Esophagus (tissue), 2 donors: Measurements from ENCODE around the gene AFMID. TPM values are rescaled to one million over a fixed set of nuclear protein-coding genes. Genes with fewer than 3 reads are reported as not detected.
"Not testable (repeated sequence)": the region's sequence is repeated elsewhere in the genome, so short reads cannot be mapped to it uniquely, and the experiment has no call there.

Experiments used
- H3K27ac ChIP-seq, 2 donors: one replicate each; pipeline ENCODE4 v1.5.1; 2013; ENCODE audit warnings: low read depth in 2 of 2, mild to moderate bottlenecking in 2 of 2, inconsistent platforms in 1 of 2, low read length in 1 of 2, moderate library complexity in 1 of 2
- H3K27me3 ChIP-seq, 2 donors: one replicate each; pipeline ENCODE4 v1.6.1; 2013; ENCODE audit warnings: low read length in 2 of 2, control low read depth in 1 of 2, mild to moderate bottlenecking in 1 of 2; ENCODE audit not compliant: insufficient read depth in 2 of 2, control insufficient read depth in 1 of 2
- H3K36me3 ChIP-seq, 2 donors: one replicate each; pipeline ENCODE4 v1.6.1; 2013; ENCODE audit warnings: low read length in 1 of 2; ENCODE audit not compliant: control insufficient read depth in 2 of 2, insufficient read depth in 2 of 2
- H3K4me1 ChIP-seq, 2 donors: one replicate each; pipeline ENCODE4 v1.6.1; 2013; ENCODE audit warnings: low read length in 1 of 2; ENCODE audit not compliant: control insufficient read depth in 2 of 2, insufficient read depth in 2 of 2
- H3K4me3 ChIP-seq, 2 donors: one replicate each; pipeline ENCODE4 v1.5.1; 2013; ENCODE audit warnings: low read length in 2 of 2, mild to moderate bottlenecking in 2 of 2, low read depth in 1 of 2, moderate library complexity in 1 of 2
- H3K9me3 ChIP-seq, 2 donors: one replicate each; pipeline ENCODE4 v1.6.1; 2013; ENCODE audit warnings: mild to moderate bottlenecking in 2 of 2, low read depth in 1 of 2, low read length in 1 of 2, moderate library complexity in 1 of 2; ENCODE audit not compliant: control insufficient read depth in 2 of 2, insufficient read depth in 1 of 2
- WGBS, 2 donors: extraction: QIAGEN DNeasy Blood & Tissue Kit; methylation state at CpG; one replicate each; pipeline ENCODE4 v1.1.7; 2013; 5-methylcytosine and 5-hydroxymethylcytosine counted together
- polyA plus RNA-seq, 2 donors: library from polyadenylated mRNA; stranded (reverse); fragments of 200-250 nt; gene quantifications; one replicate each; pipeline ENCODE4 v1.2.3, GENCODE V29; 2013
- donor health status: healthy with polysubstance abuse.
- donor health status: Bipolar disorder and iron deficiency.

Gene AFMID, protein sequence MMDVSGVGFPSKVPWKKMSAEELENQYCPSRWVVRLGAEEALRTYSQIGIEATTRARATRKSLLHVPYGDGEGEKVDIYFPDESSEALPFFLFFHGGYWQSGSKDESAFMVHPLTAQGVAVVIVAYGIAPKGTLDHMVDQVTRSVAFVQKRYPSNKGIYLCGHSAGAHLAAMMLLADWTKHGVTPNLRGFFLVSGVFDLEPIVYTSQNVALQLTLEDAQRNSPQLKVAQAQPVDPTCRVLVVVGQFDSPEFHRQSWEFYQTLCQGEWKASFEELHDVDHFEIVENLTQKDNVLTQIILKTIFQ
- polyA plus RNA-seq = 10 to 100 TPM; 18.4 to 20.7 TPM

DNA sequence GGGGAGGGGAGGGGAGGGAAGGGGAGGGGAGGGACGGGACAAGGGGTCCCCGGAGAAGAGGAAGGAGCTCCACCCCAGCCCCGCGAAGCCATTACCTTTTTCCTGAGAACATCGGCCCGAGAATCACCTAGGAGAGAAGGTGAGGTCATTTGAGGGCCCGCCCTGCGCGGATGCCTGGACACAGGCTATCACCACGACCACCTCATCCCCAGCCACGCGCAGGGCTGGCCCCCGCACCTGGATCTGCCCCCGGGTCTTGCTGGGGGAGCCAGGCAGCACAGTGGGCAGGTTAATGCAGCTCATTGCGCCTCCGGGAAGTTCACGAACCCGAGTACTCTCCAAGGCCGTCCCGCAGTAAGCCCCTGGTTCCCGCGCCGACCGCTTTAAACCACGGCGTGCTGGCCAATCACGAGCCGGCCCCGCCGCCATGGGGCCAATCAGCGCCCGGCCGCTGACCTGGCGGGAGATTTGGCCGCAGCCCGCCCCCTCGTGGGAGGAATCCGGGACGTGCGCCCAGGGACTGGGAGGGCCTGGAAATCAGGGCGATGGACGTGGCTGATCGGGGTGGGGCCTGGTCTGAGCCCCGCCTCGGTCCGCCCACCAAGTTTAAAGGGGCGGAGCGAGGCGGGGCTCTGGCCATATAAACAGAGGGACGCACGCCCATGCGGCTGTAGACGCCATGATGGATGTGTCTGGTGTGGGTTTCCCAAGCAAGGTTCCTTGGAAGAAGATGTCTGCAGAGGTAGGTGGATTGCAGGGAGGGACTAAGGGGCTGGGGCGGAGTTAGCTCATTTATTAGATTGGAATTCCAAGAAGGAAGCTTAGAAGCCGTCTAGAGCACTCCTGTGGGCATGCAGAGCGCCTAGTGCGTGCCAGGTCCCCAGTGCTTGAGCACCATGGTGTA, at the start of gene AFMID, which contains the start of gene TK1:
TSS of gene AFMID (plus strand) at position 671 of the 904 bp plus-strand sequence. CDS start at position 680, 9 bp downstream.
TSS of gene TK1 (minus strand) at position 361 of the 904 bp plus-strand sequence. CDS start at position 303, 58 bp downstream.
- no peaks in the 10 kb centered on the region for H3K27me3 ChIP-seq
- peaks cover 3 to 4% of the 10 kb centered on the region in 2 donors for H3K4me1 ChIP-seq
- no peaks in the 10 kb centered on the region for H3K9me3 ChIP-seq
- H3K4me3 ChIP-seq = peak within 1 kb of the TSS; percentile 53 to 59
- peaks cover 0 to 6% of the 10 kb centered on the region in 2 donors for H3K36me3 ChIP-seq
- H3K27ac ChIP-seq = peak within 1 kb of the TSS; percentile 65 to 85
- 3 to 4% methylated on average over 57 of the region's 57 CpGs for WGBS, 2 donors

DNA sequence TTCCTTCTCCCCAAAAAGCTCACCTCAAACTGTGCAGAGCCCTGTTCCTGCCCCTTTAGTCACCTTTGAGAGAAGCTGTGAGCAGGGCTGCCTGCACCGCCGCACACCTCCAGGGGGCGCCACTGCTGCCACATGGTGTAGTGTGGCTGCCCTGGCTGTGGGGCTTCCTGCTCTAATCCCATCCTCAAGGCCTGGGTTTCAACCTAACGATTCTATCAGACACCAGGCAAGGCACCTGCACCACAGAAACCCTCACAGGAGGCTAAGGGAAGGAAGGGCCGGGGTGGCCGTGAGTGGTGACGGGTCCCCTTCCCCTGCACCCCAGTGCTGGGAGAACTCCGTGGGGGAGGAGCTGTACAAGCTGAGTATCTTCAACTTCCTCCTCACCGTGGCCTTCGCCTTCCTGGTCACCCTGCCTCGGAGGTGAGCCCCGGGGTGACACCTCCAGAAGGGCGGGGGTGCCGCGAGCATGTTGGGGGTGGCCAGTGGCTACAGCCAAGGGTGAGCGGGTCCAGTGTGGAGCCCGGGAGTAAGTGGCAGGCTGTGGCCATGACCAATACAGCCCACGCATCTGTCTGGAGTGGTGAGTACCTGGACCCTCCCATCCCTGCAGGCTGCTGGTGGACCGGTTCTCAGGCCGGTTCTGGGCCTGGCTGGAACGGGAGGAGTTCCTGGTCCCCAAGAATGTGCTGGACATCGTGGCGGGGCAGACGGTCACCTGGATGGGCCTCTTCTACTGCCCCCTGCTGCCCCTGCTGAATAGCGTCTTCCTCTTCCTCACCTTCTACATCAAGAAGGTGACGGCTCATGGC, 49.6 kb upstream of the AFMID start:
- no peak overlapping the region for H3K4me3 ChIP-seq
- no peaks in the 10 kb centered on the region for H3K9me3 ChIP-seq
- WGBS, 2 donors = 57 to 62% methylated on average over 26 of the region's 26 CpGs
- peaks cover 0 to 20% of the 10 kb centered on the region in 2 donors for H3K4me1 ChIP-seq
- H3K27ac ChIP-seq = no peak overlapping the region
- no peaks in the 10 kb centered on the region for H3K27me3 ChIP-seq
- H3K36me3 ChIP-seq = peaks cover 0 to 3% of the 10 kb centered on the region in 2 donors

DNA sequence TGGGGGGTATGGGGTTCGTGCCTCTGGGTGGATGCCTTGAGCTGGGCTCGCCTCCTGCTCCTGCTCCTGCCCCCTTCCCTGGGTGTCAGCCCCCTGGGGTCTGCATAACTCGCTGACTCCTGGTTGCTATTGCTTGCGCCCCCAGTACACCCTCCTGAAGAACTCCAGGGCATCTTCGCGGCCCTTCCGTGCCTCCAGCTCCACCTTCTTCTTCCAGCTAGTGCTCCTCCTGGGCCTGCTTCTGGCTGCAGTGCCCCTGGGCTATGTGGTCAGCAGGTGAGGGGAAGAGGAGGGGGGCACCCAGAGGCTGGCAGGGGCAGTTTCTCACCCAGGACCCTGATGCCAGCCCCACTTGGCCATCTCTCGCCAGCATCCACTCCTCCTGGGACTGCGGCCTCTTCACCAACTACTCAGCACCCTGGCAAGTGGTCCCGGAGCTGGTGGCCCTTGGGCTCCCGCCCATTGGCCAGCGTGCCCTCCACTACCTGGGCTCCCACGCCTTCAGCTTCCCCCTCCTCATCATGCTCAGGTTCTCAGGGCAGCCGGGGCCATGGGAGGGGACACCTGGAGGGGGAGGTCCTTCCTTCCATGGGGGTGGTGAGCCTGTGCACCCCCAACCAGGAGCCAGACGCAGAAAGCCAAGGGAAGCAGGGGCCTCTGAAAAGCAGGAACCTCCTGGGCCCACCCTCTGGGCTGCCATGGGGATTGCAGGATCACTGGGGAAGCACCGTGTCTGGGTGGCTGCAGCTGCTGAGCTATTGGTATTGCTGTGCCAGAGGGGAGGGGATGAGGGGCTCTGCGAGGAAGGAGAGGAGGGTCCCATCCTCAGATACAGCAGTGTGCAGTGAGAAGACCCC, 48.7 kb upstream of the AFMID start:
- Histone ChIP-seq H3K9me3 (no peaks in the 10 kb centered on the region), H3K4me3 (no peak overlapping the region), H3K27ac (peak overlapping the region in 1 of 2 donors; percentile 17), H3K27me3 (no peaks in the 10 kb centered on the region), H3K4me1 (peaks cover 0 to 18% of the 10 kb centered on the region in 2 donors), H3K36me3 (no peaks in the 10 kb centered on the region)
- WGBS, 2 donors = 79 to 84% methylated on average over 17 of the region's 17 CpGs

DNA sequence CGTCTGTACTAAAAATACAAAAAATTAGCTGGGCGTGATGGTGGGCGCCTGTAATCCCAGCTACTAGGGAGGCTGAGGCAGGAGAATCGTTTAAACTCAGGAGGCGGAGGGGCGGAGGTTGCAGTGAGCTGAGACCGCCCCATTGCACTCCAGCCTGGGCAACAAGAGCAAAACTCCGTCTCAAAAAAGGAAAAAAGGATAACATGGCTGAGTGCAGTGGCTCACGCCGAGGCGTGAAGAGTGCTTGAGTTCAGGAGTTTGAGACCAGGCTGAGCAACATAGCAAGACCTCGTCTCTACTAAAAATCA, 47.3 kb upstream of the AFMID start:
- H3K36me3 ChIP-seq, H3K9me3 ChIP-seq, H3K4me3 ChIP-seq, H3K27me3 ChIP-seq: not testable (repeated sequence)
- WGBS, 2 donors = 81 to 87% methylated on average over 12 of the region's 12 CpGs
- peak overlapping the region; percentile 30 to 38 for H3K27ac ChIP-seq
- H3K4me1 ChIP-seq = peaks cover 1 to 21% of the 10 kb centered on the region in 2 donors

DNA sequence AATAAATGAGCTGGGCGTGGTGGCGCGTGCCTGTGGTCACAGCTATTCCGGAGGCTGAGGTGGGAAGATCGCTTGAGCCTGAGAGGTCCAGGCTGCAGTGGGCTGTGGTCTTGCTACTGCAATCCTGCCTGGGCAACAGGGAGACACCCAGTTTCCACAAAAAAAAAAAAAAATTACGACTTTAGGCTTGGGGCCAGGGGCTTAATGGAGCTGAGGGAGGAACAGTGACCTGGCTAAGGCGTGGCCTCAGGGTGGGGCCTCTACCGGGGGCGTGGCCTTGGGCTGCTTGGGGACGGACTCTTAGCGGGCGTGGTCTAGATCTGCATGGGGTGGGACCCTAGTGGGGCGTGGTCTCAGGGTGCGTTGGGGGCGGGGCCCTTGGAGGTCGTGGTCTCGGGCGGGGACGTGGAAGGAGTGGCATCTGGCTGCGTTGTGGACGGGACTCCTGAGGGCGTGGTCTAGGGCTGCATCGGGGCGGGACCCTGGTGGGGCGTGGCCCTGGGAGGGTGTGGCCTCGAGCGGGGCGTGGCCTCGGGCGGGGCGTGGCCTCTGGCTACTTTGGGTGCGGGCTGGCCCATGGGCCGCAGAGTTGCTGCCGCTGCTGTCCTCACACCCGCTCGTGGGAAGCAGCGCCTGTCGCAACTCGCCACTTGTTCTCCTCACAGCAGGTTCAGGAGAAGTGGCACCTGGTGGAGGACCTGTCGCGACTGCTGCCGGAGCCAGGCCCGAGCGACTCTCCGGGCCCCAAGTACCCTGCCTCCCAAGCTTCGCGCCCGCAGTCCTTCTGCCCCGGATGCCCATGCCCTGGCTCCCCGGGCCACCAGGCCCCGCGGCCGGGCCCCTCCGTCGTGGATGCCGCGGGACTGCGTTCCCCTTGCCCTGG, 46.8 kb upstream of the AFMID start:
- Histone ChIP-seq H3K36me3 (no peaks in the 10 kb centered on the region), H3K27me3 (no peaks in the 10 kb centered on the region), H3K4me1 (peaks cover 5 to 27% of the 10 kb centered on the region in 2 donors), H3K9me3 (no peaks in the 10 kb centered on the region), H3K27ac (peak overlapping the region; percentile 49 to 60), H3K4me3 (no peak overlapping the region)
- 26 to 27% methylated on average over 42 to 58 of the region's 58 CpGs for WGBS, 2 donors

DNA sequence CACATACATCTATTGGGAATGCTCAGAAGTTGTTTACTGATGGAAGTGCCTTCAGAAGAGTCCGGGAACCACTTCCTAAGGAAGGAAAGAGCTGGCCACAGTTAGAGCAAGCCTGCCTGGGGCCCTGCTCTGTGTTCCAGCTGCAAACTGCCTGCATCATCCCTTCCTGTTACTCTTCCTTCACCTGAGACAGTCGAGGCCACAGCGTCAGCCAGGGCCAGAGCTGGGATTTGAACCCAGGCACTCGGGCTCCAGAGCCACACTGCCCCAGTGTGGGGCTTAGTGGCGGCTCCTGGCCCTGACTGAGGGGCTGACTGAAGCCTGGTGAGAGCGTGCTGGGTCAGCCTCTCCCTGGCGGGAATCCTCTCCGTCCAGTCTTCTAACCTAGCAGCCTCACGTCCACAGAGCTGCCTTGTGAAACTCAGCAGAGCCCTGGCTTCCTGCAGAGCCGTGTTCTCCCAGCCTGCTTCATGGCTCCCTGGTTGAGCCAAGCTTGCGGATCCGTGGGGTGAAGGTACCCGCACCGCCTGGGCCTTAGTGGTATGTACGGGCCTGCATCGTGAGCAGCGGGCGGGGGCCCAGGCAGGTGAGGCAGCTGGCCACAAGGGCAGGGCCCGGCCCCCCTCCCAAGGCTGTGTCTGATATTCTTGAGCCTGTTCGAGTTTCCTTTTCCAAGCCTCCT, 45.6 kb upstream of the AFMID start:
- Histone ChIP-seq H3K27me3 (no peaks in the 10 kb centered on the region), H3K36me3 (no peaks in the 10 kb centered on the region), H3K4me3 (no peak overlapping the region), H3K27ac (peak overlapping the region; percentile 81 to 92), H3K4me1 (peaks cover 5 to 28% of the 10 kb centered on the region in 2 donors), H3K9me3 (no peaks in the 10 kb centered on the region)
- WGBS, 2 donors = 55 to 66% methylated on average over 20 of the region's 20 CpGs

DNA sequence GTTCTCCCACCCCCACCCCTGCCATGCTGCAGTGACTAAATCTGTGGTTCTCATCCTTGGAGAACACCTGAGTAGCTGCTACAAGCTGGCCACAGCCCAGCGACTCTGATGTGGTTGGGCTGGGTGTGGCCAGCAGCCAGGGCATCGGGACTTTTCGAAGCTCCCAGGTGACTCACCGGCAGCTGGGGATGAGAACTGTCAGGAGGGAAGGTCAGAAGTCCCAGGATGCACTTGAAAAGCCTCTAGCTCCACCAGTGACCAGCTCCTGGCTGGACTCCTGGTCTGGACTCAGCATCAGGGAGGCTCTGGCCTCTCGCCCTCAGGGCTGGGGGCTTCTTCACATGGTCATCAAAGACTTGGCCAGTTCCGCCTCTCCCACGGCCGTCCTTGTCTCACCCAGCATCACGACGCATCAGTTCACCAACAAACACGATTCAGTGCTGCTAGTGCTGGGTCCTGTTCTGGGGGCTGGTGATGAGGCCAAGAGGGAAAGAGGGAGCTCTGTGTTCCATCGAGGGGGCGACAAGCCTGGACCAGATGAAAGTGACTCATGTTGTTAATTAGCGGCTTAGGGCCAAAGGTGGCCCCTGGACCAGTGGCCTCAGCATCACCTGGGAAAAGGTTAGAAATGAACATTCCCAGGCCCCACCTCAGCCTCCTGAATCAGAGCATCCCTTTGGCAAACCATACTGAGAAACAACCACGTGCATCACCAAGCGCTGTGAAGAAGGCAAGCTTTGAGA, 44.9 kb upstream of the AFMID start:
- Histone ChIP-seq H3K4me1 (peaks cover 5 to 28% of the 10 kb centered on the region in 2 donors), H3K9me3 (no peaks in the 10 kb centered on the region), H3K27ac (peak overlapping the region; percentile 81 to 92), H3K4me3 (no peak overlapping the region), H3K27me3 (no peaks in the 10 kb centered on the region), H3K36me3 (no peaks in the 10 kb centered on the region)
- 51 to 52% methylated on average over 16 of the region's 16 CpGs for WGBS, 2 donors
